Stimulated activated CD8-positive, alpha-beta memory T cell treated with anti-CD3 and anti-CD28 coated beads, Interleukin-12 subunit alpha, Interleukin-12 subunit beta, amount 100 ng/mL, for 1 hour (primary cell): ENCODE data around the gene HOXA9.

Experiments used
- DNase-seq: peaks from one replicate; pipeline ENCODE4 v3.0.0-alpha.2; 2020; ENCODE audit warnings: low read depth

Gene HOXA9

DNA sequence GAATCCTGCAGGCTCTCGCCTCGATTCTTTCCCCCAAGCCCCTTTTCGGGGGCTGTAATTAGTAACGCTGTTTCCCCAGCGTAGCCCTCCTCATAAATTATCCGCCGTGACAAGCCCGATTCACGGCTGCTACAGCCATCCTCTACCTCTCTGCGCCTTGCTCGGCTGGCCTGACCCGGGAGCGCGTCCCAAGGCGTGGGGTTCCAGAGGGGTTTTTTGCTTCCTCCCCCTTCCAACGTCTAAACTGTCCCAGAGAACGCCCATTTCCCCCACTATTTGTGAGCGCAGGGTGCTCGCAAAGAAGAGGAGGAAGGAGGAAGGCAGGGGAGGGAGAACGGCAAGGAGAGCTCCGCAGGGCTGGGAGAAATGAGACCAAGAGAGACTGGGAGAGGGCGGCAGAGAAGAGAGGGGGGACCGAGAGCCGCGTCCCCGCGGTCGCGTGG, 22.7 kb downstream of the HOXA9 start:
- DNase-seq, result no peak

DNA sequence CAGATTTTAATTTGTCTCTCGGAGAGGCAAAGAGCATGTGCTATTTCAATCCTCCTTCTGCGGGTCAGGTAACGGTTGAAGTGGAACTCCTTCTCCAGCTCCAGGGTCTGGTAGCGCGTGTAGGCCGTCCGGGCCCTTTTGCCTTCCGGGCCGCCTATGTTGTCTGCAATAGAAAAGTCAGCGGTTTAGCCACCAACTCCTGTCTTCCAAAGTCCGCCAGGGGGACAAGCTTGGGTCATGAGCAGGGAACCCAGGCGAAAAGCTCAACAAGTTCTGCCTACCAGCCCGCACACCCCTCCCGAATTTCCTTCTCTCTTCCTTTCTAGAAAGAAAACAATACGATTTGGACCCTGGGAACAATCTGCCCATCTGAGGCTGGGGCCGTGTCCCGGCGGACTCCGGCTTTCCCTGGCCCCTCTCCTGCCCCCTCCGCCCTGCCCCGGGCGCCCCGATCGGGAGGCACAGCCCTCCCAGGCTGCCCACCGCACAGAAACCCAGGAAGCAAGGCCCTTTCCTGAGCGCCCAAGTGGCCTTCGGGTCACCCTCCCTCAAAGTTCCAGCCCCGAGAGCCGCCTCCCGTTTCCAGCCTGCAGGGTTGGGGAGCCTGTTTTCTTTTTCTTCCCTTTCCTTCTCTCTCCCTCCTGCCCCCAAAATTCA, 23.3 kb downstream of the HOXA9 start:
- no peak for DNase-seq

GRCh38 chr7:27141137-27141922, 24.0 kb downstream of the HOXA9 start:
- no peak for DNase-seq

- no peak for DNase-seq
Measured at GRCh38 chr7:27140126-27140857, 25.0 kb downstream of the HOXA9 start.

DNA sequence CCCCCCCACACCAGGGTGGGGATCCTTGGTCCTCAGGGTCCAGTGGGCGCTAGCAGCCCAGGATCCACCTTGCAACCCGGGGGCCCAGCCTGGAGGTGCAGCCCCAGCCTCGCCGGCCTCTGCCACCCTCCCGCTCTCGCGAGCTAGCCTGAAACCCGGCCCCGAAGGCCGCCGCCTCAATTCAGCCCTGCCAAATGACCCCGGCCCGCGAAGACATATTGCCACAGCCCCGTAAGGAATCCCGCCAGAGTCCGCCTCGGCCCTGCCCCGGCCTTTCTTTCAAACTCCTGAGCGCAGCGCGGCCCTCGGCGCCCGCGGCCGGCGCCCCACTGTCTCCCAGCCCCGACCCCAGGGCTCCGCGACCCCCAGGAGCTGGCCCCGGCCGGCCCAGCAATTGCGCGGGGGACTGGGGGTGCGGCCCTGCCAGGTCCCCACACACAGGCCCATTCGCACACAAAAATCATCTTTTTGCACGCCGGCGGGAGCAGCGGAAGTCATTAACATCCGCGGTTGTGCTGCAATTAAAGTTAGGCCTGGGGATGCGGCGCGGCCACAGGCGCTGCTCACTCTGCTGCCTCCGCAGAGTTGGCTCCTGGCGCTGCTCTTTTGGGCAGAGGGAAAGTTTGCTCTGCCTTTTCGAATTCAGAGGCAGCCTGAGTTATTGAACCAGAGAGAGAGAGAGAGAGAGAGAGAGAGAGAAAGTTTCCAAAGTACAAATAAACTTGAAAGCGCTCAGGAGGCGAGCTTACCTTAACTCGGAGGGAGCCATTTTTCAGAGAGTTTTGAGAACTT, 25.8 kb downstream of the HOXA9 start:
- no peak for DNase-seq

- no peak for DNase-seq
Measured at GRCh38 chr7:27138985-27139333, 26.4 kb downstream of the HOXA9 start.

DNA sequence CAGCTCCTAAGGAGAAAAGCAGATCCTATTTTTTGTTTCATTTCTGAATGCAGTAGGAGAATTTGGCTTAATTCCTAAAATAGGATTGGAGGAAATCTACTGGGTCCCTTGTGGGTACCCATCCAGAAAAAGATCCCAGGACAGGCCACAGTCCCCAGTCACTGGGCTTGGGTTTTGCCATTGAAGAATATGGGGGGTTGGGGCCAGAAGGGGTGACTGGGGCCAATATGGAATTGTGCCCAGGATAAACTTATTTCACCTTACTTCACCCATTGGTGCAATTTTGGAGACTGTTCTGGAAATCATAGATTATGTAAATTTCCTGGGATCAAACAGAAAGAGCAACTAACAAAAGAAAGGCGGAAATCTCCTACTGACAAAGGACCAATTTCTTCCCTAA, 26.9 kb downstream of the HOXA9 start:
- DNase-seq, result no peak

DNA sequence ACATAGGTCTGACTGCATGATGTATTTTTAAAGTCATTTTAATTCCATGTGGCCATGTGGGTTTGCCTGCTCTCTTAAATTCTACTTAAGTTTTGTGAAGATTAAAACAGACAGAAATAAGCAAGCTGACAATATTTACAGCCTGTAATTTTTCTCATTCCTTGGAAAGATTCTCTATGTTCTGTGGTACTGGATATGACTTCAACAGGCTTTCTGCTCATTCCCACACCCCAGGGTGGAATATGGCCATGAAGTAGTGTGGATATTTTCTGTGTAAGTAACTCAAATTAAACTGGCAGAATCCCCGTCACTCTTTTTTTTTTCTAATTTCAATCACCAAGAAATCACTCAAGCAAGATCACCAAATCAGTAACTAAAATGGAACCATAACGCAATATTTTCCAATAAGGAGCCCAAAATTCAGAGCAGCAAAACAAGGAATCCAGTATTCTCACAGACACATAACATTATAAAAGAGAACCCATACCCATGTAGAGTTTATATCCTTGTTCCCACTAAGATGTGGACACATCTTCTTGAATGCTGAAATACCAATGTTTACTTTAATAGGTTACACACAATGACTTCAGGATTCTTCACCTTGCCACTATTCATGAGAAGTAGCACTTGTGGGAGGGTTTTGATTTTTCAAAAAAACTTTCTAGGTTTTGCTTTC, 27.6 kb downstream of the HOXA9 start:
- no peak for DNase-seq

DNA sequence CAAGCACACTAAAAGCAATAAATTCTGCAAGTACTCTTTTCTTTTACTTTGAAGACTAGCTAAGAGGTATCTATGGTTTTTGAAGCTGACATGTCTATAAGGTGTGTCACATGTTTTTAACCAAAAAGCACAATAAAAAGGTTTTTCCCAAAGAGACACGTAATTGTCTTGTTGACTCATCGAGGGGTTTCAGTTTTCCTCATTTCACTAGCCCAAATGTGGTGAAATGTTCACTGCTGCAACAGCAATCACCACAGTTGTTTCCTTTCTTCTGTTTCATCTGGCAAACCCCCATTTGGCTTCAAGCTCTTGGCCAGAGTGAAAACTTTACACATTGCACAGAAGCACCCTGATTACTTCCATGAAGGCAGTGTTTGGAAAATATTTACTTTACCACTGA, 30.9 kb downstream of the HOXA9 start:
- DNase-seq, result no peak

- DNase-seq, result no peak
Measured at GRCh38 chr7:27133409-27134231, 31.7 kb downstream of the HOXA9 start.

- DNase-seq, result no peak
Measured at GRCh38 chr7:27132978-27133377, 32.4 kb downstream of the HOXA9 start.

- DNase-seq, result no peak
Measured at GRCh38 chr7:27132214-27132613, 33.1 kb downstream of the HOXA9 start.

GRCh38 chr7:27131390-27131819, 33.9 kb downstream of the HOXA9 start:
- DNase-seq, result no peak

GRCh38 chr7:27130540-27131389, 34.6 kb downstream of the HOXA9 start, which contains the start of gene HOXA4:
TSS of gene HOXA4 (minus strand) at chr7:27130757. CDS start at chr7:27130733, 24 bp downstream.
- peak; percentile 43 for DNase-seq

- DNase-seq, result no peak
Measured at GRCh38 chr7:27129729-27130539, 35.4 kb downstream of the HOXA9 start.

DNA sequence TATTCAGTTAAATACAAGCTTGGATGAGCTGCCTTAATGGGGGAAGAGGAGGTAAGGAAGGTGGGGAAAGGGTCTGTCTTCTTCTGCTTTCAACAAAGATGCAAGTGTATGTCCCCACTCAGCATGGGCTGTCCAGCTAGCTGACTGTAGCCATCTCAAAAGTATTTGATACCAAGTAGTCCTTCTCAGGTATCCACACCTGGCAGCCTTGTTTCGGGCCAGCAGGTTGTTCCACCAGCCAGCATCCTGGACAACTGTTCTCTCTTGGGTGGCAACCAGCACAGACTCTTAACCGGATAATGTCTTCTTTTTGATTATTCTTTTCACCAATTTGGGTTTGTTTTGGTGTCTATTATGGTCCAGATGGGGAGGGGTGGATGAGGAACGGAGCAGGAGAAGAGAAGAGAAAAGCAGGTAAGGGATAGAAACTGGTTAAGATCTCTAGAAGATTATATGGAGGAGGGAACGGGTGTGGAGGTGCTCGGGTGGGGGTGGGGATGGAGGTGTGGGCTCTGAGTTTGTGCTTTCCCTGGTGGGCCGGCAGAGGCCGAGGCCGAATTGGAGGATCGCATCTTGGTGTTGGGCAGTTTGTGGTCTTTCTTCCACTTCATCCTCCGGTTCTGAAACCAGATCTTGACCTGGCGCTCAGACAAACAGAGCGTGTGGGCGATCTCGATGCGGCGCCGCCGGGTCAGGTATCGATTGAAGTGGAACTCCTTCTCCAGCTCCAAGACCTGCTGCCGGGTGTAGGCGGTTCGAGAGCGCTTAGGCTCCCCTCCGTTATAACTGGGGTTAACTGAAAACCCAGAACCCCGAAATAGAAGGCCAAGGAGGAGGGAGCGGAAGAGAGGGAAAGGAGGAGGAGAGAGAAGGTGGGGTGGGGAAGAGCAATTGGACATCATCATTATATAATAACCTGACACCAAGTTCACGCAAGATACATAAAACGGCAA, 36.3 kb downstream of the HOXA9 start:
- no peak for DNase-seq

- DNase-seq, result no peak
Measured at GRCh38 chr7:27128034-27128433, 37.3 kb downstream of the HOXA9 start.
